ENCODE results near the gene SPATA45.

SPATA45 gene

GRCh38 chr1:212782422-212783154, 64.9 kb downstream of the SPATA45 start:
- H3K9ac ChIP-seq (ENCODE audit: low read length): no peak overlapping the region
- peak; percentile 47 for TF ChIP-seq CTCF (IDR thresholded peaks at IDR 0.05; ENCODE audit: insufficient read depth, low read length, poor library complexity, severe bottlenecking)
- TF ChIP-seq EZH2phosphoT487 (conservative IDR thresholded peaks at IDR 0.05; ENCODE audit: low read length): no peak
- no peak overlapping the region for H2AFZ ChIP-seq (ENCODE audit: low read depth, low read length, severe bottlenecking)
- H3K4me2 ChIP-seq (ENCODE audit: low read depth, low read length, poor library complexity, severe bottlenecking): no peak overlapping the region
- no peak overlapping the region for H3K4me3 ChIP-seq (ENCODE audit: insufficient read depth, low read length, poor library complexity, severe bottlenecking)
- peaks cover 12% of the 10 kb centered on the region for H3K79me2 ChIP-seq (ENCODE audit: insufficient read depth, low read length)
- H3K27ac ChIP-seq (ENCODE audit: low read depth, low read length): no peak overlapping the region
- no peaks in the 10 kb centered on the region for H4K20me1 ChIP-seq (ENCODE audit: low read depth, low read length)
- H3K27me3 ChIP-seq (ENCODE audit: low read length): no peaks in the 10 kb centered on the region
- H3K36me3 ChIP-seq (ENCODE audit: low read length): peaks cover 41% of the 10 kb centered on the region
- no peaks in the 10 kb centered on the region for H3K9me3 ChIP-seq (ENCODE audit: insufficient read depth, low read length)
- no peaks in the 10 kb centered on the region for H3K9me2 ChIP-seq (replicated peaks; ENCODE audit: insufficient read depth, low read length)
- H3F3A ChIP-seq (ENCODE audit: insufficient read depth): peaks cover 10% of the 10 kb centered on the region

GRCh38 chr1:212781225-212781624, 66.2 kb downstream of the SPATA45 start:
- Histone ChIP-seq H3F3A (ENCODE audit: insufficient read depth) (peaks cover 10% of the 10 kb centered on the region), H3K36me3 (ENCODE audit: low read length) (peaks cover 36% of the 10 kb centered on the region), H3K4me2 (ENCODE audit: low read depth, low read length, poor library complexity, severe bottlenecking) (no peak overlapping the region), H3K9me2 (replicated peaks; ENCODE audit: insufficient read depth, low read length) (no peaks in the 10 kb centered on the region), H3K27ac (ENCODE audit: low read depth, low read length) (no peak overlapping the region), H3K9ac (ENCODE audit: low read length) (no peak overlapping the region), H3K4me3 (ENCODE audit: insufficient read depth, low read length, poor library complexity, severe bottlenecking) (no peak overlapping the region), H3K9me3 (ENCODE audit: insufficient read depth, low read length) (no peaks in the 10 kb centered on the region), H3K27me3 (ENCODE audit: low read length) (no peaks in the 10 kb centered on the region), H3K79me2 (ENCODE audit: insufficient read depth, low read length) (no peaks in the 10 kb centered on the region; the same call in 1 of the 2 replicates), H4K20me1 (ENCODE audit: low read depth, low read length) (no peaks in the 10 kb centered on the region), H2AFZ (ENCODE audit: low read depth, low read length, severe bottlenecking) (no peak overlapping the region)
- TF ChIP-seq CTCF (IDR thresholded peaks at IDR 0.05; ENCODE audit: insufficient read depth, low read length, poor library complexity, severe bottlenecking): no peak
- no peak for TF ChIP-seq EZH2phosphoT487 (conservative IDR thresholded peaks at IDR 0.05; ENCODE audit: low read length)

- Histone ChIP-seq H3K36me3 (ENCODE audit: low read length) (peaks cover 33% of the 10 kb centered on the region), H3K27me3 (ENCODE audit: low read length) (no peaks in the 10 kb centered on the region)
Observed at GRCh38 chr1:212780759-212781158, 66.7 kb downstream of the SPATA45 start.

More at GRCh38 chr1:212780759-212781158, 66.7 kb downstream of the SPATA45 start:
- Histone ChIP-seq H3K27ac (ENCODE audit: low read depth, low read length) (no peak overlapping the region), H3K9me2 (replicated peaks; ENCODE audit: insufficient read depth, low read length) (no peaks in the 10 kb centered on the region), H3K4me2 (ENCODE audit: low read depth, low read length, poor library complexity, severe bottlenecking) (no peak overlapping the region), H2AFZ (ENCODE audit: low read depth, low read length, severe bottlenecking) (no peak overlapping the region), H3F3A (ENCODE audit: insufficient read depth) (peaks cover 10% of the 10 kb centered on the region), H4K20me1 (ENCODE audit: low read depth, low read length) (no peaks in the 10 kb centered on the region), H3K9me3 (ENCODE audit: insufficient read depth, low read length) (no peaks in the 10 kb centered on the region), H3K4me3 (ENCODE audit: insufficient read depth, low read length, poor library complexity, severe bottlenecking) (no peak overlapping the region), H3K79me2 (ENCODE audit: insufficient read depth, low read length) (no peaks in the 10 kb centered on the region; the same call in 1 of the 2 replicates), H3K9ac (ENCODE audit: low read length) (no peak overlapping the region)
- TF ChIP-seq CTCF (IDR thresholded peaks at IDR 0.05; ENCODE audit: insufficient read depth, low read length, poor library complexity, severe bottlenecking) (no peak), EZH2phosphoT487 (conservative IDR thresholded peaks at IDR 0.05; ENCODE audit: low read length) (no peak)
